GM19455 (cell line): ENCODE results near the gene CCDC28A.

ENCODE experiments used
- ATAC-seq: cut with Tn5 transposase; IDR thresholded peaks from one replicate; pipeline ENCODE4 v1.9.1; 2021; ENCODE audit not compliant: unreplicated experiment

CCDC28A gene

GRCh38 chr6:138795809-138796603, 22.4 kb downstream of the CCDC28A start, which contains the start of gene ECT2L:
Gene ECT2L, plus strand, starts transcription at chr6:138796087. Its CDS starts 17,188 bp downstream, at chr6:138813275.
- ATAC-seq: no peak

GRCh38 chr6:138796771-138797170, 23.2 kb downstream of the CCDC28A start:
- ATAC-seq: no peak

GRCh38 chr6:138797806-138798446, 24.4 kb downstream of the CCDC28A start:
- ATAC-seq: no peak

- ATAC-seq: no peak
Measured at GRCh38 chr6:138800377-138801150, 27.0 kb downstream of the CCDC28A start.

- no peak for ATAC-seq
Measured at GRCh38 chr6:138803331-138803730, 29.8 kb downstream of the CCDC28A start.

- ATAC-seq: no peak
Measured at GRCh38 chr6:138803861-138804260, 30.3 kb downstream of the CCDC28A start.

- no peak for ATAC-seq
Measured at GRCh38 chr6:138805016-138805765, 31.6 kb downstream of the CCDC28A start.

- ATAC-seq: no peak
Measured at GRCh38 chr6:138806889-138807288, 33.3 kb downstream of the CCDC28A start.

GRCh38 chr6:138809677-138810076, 36.1 kb downstream of the CCDC28A start:
- ATAC-seq: no peak

GRCh38 chr6:138811866-138812265, 38.3 kb downstream of the CCDC28A start:
- no peak for ATAC-seq

- ATAC-seq: no peak
Measured at GRCh38 chr6:138814179-138814834, 40.7 kb downstream of the CCDC28A start.

- no peak for ATAC-seq
Measured at GRCh38 chr6:138815221-138815620, 41.7 kb downstream of the CCDC28A start.

- ATAC-seq: peak; percentile 67
Measured at GRCh38 chr6:138815797-138816528, 42.4 kb downstream of the CCDC28A start.

- no peak for ATAC-seq
Measured at GRCh38 chr6:138817799-138818198, 44.2 kb downstream of the CCDC28A start.

GRCh38 chr6:138818496-138819194, 45.1 kb downstream of the CCDC28A start:
- peak; percentile 65 for ATAC-seq

GRCh38 chr6:138821519-138821918, 48.0 kb downstream of the CCDC28A start:
- no peak for ATAC-seq

GRCh38 chr6:138824482-138825144, 51.0 kb downstream of the CCDC28A start:
- ATAC-seq: no peak

- no peak for ATAC-seq
Measured at GRCh38 chr6:138830248-138830647, 56.7 kb downstream of the CCDC28A start.

GRCh38 chr6:138832182-138832581, 58.6 kb downstream of the CCDC28A start:
- ATAC-seq: no peak
